HG03280 (cell line): Measurements from ENCODE around the gene ADAMTS13.
"Not testable (repeated sequence)": the region's sequence is repeated elsewhere in the genome, so short reads cannot be mapped to it uniquely, and the experiment has no call there.

Experiments
- ATAC-seq: cut with Tn5 transposase; IDR thresholded peaks from one replicate; pipeline ENCODE4 v1.9.1; 2021; ENCODE audit warnings: mild to moderate bottlenecking, moderate library complexity; ENCODE audit not compliant: unreplicated experiment

Gene ADAMTS13

DNA sequence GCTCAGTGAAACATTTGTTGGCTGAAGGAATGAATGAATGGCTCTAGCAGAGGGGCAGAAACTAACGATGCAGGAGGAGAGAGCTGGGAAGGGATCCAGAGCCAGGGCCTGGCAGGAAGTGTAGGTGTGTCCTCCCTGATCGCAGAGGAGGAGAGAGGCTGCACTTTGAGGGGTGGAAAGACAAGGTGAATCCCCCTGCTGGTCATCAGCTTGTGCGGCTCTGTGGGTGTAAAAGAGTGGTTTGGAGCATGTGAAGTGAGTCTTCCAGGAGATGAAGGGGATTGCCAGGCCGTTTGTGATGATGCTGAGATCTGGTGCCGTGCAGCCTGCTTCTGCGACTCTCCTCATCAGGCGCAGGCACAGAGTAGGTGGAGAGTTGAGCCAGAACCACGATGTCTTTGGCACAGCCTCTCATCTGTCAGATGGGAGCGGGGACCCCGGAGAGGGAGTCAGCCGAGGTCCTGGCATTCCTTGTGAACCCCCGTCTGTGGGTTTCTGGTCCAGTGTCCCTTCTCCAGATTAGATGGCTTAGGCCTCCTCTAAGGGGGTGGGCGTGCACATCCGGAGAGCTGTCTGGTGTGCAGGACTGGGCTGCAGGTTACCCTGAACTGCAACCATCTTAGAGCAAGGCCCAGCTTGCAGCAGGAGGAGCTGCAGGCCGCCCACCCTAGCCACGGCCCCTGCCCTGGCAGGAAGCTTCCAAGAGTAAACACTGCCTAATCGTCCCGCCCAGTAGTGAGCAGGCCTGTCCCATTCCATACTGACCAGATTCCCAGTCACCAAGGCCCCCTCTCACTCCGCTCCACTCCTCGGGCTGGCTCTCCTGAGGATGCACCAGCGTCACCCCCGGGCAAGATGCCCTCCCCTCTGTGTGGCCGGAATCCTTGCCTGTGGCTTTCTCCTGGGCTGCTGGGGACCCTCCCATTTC, at the start of gene ADAMTS13:
TSS of gene ADAMTS13 (plus strand) at position 753 of the 928 bp plus-strand sequence. CDS start at position 830, 77 bp downstream.
- ATAC-seq = no peak

GRCh38 chr9:133374612-133375115, 47.5 kb upstream of the ADAMTS13 start:
- no peak for ATAC-seq

- ATAC-seq = no peak
These were observed 46.9 kb upstream of the ADAMTS13 start for GRCh38 chr9:133375116-133375723.

DNA sequence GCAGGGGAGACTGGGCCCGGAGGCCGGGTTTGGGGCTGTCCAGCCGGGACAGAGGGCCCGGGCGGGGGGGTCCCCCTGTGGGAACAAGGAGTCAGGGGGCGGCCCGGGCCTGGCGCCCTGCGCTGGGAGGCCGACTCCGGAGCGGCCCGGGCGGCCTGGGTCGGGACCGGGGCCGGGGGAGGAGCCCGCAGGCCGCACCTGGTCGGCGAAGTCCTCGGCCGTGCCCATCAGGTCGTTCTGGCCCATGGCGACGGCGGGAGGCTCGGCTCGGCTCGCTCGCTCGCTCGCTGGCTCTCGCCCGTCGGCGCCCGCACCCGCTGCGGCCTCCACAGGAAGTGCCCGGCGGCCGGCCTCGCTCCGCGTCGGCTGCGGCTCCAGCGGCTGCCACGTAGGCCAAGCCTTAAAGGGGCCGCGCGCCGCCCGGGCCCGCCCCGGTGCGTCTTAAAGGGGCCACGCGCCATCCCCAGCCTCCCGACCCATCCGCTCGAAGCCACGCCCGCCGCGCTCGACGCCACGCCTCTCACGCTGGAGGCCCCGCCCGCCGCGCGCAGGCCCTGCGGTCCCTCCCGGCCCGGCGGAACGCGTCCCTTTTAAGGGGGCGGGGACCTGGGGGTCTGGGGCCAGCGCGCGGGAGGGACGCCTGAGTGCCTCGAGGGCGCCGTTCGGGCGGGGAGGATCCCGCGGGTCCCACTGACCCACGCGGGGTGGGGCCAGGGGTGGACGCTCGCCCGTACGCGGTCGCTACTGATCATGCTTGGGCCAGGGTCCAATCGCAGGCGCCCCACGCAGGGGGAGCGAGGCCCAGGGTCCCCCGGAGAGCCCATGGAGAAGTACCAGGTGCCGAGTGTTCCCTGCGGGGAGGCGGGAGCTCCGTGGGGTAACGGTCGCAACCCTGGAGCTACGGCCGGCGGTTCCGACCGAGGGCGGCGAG, 46.2 kb upstream of the ADAMTS13 start, which contains the start of the genes STKLD1 and SURF4:
TSS of gene STKLD1 (plus strand) at position 643 of the 931 bp plus-strand sequence. CDS start at position 751, 108 bp downstream.
TSS of gene SURF4 (minus strand) at position 337 of the 931 bp plus-strand sequence. CDS start at position 246, 91 bp downstream.
- peak; percentile 93 for ATAC-seq

GRCh38 chr9:133377280-133377679, 44.9 kb upstream of the ADAMTS13 start:
- ATAC-seq = not testable (repeated sequence)

DNA sequence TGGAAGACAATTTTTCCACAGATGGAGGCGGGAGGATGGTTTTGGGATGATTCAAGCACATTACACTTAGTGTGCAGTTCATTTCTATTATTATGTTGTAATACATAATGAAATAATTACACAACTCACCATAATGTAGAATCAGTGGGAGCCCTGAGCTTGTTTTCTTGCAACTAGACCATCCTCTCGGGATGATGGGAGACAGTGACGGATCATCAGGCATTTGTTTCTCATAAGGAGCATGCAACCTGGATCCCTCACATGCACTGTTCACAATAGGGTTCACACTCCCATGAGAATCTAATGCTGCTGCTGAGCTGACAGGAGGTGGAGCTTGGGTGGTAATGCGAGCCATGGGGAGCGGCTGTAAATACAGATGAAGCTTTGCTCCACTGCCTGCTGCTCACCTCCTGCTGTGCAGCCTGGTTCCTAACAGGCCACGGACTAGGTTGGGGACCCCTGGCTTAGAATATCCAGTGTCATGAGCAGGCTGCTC, 44.4 kb upstream of the ADAMTS13 start:
- no peak for ATAC-seq

DNA sequence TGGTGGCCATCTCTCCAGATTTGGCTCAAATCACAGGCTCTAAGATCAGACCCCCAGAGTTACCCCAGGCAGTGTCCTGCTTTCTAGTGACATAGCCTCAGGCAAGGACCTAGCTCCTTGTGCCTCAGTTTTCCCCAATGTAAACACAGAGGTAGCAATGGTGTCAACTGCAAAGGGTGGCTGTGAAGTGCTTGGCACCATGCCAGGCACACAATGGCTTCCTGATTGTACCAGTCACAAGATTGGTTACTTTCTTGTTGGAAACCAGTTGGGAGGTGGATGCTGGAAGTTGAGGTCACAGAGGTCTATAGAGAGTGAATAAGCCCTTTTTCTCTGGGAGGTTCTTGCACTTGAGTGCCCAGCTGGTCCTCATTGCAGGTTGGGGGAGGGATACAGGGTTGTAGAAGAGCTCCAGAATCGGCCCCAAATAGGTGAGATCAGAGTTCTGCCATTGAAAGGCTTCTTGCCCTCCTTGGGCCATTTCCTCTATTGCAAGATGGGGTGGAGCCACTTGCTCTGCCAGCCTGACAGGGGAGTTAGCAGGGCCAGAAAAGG, 43.7 kb upstream of the ADAMTS13 start:
- ATAC-seq = no peak

- ATAC-seq = no peak
These were observed 42.7 kb upstream of the ADAMTS13 start for GRCh38 chr9:133379153-133380086.

GRCh38 chr9:133380734-133381133, 41.4 kb upstream of the ADAMTS13 start:
- no peak for ATAC-seq

DNA sequence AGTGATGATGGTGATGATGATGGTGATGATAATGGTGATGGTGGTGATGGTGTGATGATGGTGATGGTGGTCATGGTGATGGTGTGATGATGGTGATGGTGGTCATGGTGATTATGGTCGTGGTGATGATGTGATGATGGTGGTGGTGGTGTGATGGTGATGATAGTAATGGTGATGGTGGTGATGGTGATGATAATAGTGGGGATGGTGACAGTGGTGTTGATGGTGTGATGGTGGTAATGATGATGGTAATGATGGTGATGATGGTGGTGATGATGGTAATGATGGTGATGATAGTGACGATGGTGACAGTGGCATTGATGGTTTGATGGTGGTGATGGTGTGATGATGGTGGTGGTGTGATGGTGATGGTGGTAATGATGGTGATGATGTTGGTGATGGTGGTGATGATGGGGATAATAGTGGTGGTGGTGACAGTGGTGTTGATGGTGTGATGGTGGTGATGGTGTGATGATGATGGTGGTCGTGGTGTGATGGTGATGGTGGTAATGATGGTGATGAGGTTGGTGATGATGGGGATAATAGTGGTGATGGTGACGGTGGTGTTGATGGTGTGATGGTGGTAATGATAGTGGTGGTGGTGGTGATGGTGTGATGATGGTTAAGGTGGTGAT, 39.5 kb upstream of the ADAMTS13 start:
- ATAC-seq = no peak

- ATAC-seq = no peak
These were observed 38.7 kb upstream of the ADAMTS13 start for GRCh38 chr9:133383438-133383837.

GRCh38 chr9:133384736-133385321, 37.3 kb upstream of the ADAMTS13 start:
- no peak for ATAC-seq

DNA sequence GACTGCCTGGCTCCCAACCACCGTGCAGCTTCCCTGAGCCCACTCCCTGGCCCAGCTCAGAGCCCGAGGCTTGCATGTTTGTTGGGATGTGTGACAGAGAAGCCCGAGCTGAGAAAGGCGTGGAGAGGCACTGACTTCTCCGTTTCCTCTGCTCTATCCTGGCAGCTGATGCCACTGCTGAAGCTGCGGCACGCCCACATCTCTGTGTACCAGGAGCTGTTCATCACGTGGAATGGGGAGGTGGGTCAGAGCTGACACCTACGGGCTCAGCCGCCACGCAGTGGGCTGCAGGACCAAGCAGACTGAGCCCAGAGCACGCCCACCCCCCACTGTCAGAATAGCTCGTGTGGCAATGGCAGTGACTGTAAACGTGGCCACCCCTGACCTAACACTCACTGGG, 36.7 kb upstream of the ADAMTS13 start:
- no peak for ATAC-seq

DNA sequence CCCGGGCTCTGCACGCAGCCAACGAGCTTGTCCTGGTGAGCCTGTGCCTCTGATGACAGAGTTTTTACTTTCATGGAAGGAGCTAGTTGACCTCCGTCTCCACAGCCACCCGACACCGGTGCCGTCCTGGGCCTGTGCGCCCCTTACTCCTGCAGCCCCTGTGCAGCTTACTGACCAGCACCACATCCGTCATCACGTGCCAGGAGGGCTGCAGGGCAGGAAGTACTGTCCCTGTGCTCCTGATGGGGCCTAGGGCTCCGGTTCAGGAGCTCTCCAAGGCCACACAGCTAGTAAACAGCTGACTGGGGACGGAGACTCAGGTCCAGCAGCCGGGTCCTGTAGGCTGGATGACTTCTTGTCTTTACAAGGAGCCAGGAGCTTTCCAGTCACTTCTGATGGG, 35.8 kb upstream of the ADAMTS13 start:
- no peak for ATAC-seq

- no peak for ATAC-seq
These were observed 34.5 kb upstream of the ADAMTS13 start for GRCh38 chr9:133387680-133388079.

GRCh38 chr9:133389025-133389557, 33.1 kb upstream of the ADAMTS13 start:
- no peak for ATAC-seq

GRCh38 chr9:133389562-133389961, 32.6 kb upstream of the ADAMTS13 start:
- ATAC-seq = no peak

DNA sequence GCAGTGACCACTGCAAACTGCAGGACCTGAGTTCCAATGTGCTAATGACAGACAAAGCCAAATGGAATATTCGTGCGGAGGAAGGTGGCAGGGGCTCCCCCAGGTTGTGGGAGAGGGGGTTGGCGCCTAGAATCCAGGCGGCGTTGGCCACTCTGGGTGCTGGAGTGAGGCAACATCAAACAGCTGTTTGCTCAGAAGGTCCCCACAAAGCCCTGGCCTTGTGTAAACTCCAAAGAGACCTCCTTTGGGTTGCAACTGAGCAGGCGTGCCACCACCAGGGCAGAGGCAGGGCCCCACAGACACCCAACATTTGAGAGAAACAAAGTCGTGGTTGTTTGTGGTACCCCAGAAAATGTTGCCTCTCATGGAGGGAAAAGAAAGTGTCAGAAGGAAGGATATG, 31.5 kb upstream of the ADAMTS13 start:
- ATAC-seq = no peak
